HG03135 (cell line): ENCODE results near the gene ZGPAT.

Source experiments
- ATAC-seq: cut with Tn5 transposase; IDR thresholded peaks from one replicate; pipeline ENCODE4 v1.9.1; 2021; ENCODE audit warnings: mild to moderate bottlenecking, moderate library complexity; ENCODE audit not compliant: unreplicated experiment

Gene ZGPAT

DNA sequence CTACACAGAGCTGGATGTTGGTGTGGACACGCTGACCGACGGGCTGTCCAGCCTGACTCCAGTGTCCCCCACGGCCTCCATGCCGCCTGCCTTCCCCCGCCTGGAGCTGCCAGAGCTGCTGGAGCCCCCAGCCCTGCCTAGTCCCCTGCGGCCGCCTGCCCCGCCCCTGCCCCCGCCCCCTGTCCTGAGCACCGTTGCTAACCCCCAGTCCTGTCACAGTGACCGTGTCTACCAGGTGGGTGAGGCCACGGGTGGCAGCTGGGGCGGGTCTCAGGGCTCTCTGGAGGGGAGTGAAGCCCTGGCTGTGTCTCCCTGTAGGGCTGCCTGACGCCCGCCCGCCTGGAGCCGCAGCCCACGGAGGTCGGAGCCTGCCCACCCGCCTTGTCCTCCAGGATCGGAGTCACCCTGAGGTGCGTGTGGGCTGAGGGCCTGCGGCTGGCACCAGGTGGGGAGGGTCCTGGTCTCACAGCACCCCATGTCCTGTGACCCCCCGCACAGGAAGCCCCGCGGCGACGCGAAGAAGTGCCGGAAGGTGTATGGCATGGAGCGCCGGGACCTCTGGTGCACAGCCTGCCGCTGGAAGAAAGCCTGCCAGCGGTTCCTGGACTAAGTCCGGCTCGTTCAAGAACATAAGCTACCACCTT is 34.7 kb downstream of the ZGPAT start:
- ATAC-seq, result no peak

DNA sequence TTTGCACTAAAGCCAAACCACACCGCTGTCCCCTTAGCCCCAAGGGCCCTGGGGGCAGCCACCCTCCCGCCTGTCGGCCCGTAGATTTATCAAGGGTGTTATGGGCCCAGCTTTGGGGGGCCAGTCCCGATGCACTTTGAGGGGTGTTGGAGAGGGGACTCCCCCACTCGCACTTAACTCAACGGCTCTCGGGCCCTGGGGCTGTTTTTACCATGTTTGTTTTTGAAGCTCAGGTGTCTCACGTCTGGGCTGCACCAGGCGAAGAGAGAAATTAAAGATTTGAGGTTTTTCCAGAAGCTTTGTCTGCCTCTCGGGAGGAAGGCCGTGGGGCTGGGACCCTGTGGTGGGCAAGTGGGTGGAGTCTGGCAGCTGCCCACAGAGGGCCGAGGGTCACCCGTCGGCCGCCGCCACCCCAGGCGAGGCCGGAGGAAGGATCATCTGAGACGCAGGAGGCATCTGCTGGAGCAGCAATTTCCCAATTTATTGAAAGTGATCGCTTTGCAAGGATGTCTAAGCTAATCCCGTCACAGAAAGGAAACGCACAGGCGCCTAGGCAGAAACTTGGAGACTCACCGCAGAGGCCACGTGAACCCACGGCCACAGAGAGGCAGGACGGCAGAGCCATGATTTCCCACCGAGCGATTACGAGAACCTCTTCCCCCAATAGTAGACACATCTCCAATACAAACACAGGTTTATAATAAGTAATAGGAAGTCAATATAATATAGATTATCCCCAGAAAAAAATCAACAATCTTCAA is 35.6 kb downstream of the ZGPAT start:
- ATAC-seq, result no peak

DNA sequence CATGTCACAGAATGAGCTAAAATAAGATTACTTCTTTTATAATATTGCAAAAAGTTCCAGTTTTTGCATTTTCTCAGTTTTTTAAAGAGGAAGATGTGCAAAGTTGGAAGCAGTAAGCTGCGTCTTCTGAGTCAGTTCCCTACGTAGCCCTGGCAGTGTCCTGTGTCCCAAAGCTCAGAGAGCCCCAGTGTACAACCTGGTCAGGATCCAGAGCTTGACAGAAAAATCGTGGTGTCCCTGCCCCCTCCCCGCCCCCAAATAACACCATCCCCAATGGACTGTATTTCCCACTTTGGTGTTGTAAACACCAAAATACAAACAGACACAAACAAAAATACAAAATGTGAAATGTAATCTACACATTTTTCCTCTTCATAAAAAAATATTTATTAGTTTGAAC is 36.3 kb downstream of the ZGPAT start:
- ATAC-seq, result no peak

DNA sequence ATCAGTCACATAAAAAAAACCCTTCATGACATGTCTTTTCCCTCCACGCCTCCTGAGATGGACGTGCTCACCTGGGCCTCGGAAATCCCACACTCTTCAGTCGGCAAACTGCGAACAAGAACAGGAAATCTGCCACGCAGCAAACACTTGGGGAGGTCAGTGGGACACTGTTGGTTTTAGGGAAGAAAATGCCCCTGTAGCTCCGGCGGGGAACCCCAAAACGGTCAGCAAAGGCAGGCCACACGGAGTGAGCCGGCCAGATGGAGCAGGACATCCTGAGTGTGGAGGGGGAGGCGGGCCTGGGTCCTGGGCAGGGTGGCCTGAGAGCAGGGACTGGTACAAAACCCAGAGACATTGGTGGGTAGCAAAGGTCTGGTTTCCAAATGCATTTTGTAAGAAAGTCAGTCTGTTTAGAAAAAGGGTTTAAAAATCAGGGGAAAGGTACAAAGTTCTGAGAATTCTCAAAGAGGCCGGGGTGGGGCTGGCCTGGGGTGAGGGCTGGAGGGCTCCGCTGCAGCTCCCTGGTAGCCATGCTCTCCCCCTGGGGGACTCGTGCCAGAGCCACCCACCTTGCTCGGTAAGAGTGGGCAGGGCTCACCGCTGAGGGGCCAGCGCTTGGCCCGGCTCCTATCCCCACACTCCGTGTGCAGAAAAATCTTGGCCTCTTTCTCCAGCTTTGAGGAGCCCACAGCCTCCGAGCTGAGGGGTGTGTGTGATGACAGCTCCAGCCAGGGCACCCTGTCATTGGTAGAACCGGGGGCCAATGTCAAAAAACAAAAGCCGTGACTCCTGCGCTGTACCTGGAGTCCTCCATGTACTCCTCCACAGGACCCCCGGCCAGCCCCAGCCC is 37.0 kb downstream of the ZGPAT start:
- ATAC-seq, result no peak

DNA sequence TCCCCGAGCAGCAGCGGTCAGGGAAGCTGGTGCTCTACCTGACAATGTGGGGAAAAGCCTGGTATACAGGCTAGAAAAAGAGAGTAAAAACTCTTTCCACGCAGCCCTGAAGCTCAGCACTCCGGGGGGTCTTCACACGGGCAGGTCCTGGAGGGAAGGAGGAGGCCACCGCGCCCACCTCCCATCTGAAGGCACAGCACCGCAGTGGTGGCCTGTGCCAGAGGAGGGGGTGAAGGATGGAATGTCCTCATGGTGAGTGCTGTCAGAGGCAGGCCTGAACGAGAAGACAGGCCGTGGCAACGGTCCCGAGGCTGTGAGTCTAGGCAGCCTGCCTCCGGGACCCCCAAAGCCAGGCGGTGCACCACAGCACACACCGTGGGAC is 37.6 kb downstream of the ZGPAT start:
- no peak for ATAC-seq

DNA sequence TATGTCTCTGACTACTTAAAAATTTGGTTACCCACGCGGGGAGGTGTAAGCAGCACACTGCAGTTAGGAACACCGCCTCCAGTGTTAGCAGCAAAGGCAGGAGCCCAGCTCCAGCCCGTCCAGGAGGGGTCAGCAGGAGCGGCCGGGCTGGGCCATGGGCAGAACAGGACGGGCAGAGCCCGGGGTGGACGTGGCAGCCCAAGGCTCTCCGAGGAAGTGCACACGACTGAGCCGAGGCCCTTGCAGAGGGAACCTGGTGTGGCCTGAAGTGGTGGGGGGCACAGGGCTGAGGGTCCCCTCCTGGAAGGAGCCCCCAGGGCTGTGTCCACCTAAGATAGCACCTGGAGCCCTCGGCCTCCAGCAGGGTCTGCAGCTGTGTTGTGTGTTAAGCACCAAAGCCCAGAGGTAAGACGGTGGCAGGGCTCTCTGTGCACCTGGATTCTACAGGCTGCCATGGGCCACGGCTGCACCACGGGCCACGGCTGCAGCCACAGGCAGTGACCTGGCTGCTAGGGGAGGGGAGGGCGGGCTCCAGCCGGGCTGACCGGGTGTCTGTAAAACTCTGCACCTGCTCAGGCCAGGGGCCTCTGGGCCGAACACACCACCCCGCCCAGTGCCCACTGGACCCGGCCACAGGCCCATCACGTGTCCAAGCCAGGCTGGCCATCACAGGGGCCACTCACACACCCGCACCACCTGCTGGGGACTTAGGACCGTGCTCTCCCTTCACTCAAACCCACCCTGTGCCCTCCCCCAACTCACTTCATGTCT is 38.3 kb downstream of the ZGPAT start:
- no peak for ATAC-seq

DNA sequence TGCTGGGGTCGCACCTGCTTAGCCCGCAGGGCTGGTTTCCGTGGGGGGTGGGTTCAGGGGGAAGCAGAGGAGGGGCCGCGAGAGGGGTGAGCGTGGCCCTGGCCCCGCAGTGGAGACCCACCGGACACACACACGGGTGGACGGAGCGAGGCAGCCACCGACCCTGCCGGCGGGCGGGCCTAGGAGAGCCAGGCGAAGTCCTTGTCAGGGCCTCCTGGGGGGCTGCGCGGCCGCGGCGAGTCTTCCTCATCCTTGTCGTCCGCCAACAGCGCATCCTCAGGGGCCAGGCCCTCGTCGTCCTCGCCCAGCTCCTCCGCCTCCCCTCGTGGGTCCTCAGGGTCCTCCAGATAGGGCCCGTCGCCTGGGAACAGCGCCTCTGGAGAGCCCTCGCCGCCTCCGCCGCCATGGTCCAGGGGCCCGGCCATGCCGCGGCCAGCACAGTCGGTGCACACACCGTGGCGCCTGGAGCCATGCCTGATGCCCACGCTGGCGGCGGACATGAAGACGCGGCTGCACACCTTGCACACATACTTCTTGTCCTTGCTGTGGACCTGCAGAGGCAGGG is 39.0 kb downstream of the ZGPAT start:
- no peak for ATAC-seq

DNA sequence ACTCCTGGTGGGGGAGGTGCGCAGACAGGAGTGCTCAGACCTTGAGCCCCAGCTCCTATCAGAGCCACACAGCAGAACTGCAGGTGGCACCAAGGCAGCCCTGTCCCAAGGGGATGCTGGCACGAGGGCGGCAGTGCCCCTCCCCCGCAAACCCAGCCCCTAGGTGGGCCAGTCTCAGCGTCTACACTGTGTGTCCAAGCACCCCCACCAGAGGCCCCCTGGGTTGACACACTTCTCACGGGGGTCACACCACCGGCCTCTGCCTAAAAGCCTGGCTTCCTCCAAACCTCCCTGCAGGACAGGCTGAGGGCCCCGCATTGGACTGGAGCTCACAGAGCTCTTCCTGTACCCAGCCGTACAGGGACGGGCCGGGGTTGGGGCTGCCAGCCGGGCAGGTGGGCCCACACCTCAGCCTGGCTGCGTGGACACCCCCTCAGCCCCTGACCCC is 39.8 kb downstream of the ZGPAT start:
- no peak for ATAC-seq

DNA sequence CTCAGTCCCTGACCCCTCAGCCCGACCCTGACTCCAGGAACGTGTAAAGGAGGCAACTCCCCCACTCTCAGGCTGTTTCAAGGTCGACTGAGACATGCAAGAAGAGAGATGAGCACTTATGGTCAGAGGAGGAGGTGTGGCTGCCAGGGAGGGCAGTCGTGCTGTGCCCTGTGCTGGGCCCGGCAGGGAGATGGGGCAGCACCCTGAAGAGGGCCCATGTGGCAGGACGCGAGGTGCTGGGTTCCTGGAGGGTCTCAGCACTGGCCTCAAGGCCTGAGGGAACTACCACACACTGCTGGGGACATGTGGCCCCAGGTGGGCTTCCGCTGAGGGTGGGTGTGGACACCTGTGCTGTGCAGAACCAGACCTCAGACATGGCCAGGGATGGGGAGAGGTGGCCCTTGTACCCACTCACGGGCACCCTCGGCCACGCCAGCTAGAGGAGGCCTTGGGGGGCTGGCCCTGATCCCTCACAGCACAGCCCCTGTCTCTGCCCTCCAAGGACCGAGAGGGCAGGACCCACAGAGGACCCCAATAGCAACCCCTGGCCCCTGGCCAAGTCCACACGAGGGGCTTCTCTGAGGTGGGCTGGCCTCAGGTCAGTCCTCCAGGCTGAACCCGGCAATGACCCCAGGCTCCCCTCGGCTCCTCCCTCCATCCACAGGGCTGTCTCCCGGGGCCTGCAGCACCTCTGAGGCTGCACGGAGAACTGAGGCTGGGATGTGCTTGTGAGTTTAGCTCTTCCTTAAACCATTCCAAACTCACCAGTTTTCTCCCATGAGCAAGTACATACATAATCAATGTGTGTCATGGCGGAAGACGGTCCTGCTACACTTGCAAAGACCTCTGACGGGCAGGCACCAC is 40.5 kb downstream of the ZGPAT start:
- ATAC-seq, result no peak

DNA sequence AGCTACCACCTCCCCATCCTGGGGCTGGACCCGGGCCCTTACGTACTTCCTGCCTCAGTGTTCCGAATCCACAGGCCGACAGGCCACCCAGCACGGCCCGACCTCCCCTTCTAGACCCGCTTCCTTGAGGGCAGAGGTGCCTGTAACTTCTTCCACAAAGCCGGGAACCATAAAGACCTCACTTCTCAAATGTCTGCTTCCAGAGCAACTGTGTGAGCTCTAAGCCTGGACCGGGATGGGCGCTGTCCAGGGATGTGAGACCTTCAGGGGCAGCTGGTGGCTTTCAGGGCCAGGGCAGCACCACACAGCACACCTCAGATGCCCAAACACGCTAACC is 41.1 kb downstream of the ZGPAT start:
- no peak for ATAC-seq

DNA sequence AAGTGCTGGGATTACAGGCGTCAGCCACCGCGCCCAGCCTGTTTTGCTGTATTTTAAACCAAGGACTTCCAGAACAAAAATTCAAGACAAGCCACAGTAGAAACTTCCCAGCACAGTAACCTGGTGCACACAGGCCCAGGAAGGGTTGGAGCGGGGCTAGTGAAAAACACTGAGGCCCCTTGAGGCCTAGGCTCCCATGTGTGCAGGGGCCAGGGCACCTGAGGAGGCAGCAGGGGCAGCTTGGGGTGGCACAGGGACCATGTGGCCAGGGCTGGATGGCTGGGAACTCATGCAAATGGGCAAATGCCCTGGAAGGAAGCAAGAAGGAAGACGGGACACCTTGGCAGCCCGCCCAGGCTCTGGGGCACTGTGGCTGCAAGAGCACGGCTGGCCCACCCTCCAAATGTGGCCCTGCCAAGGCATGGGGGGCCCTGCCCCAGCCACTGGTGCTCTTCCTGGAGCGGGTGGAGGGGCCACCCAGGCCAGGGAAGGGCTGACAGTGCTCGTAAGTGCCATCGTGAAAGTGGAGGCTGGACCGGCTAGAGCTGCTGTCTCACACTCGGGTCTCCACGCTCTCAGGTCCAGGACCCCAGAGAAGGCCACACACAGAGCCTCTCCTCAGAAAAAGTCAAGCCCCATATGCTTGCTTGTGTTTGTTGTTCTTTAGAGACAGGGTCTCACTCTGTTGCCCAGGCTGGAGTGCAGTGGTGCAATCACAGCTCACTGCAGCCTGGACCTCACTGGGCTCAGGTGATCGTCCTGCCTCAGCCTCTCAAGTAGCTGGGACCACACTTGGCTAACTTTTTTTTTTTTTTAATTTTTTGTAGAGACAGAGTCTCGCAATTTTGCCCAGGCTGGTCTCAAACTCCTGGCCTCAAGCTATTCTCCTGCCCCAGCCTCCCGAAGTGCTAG is 42.0 kb downstream of the ZGPAT start:
- no peak for ATAC-seq

DNA sequence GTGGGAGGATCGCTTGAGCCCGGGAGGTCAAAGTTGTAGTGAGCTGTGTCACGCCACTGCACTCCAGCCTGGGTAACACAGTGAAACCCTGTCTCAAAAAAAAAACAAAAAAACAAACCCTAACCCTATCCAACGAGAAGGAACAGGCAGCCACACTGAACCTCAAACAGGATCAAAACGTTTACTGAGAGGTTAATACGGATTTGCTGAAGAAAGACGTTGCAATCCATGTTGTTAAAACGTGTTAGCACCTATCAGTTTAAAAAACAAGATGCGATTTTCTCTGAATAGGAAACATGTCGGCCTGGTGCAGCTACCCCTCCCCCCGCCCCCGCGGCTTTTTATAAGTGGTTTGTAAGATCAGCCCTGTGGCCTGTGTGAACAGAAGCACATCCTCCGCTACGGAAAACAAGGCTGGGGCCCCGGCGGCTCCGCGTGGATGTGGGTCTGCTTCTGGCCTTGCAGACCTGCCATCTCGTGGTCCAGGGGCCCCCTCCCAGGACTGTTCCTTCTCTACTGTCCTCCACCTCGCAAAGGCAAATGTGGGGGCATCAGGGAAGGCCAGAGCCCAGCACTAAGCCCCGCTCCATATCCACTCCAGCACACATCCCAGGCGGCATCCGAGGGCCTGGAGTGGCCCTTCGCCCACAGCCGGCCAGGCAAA is 43.1 kb downstream of the ZGPAT start:
- ATAC-seq, result no peak

DNA sequence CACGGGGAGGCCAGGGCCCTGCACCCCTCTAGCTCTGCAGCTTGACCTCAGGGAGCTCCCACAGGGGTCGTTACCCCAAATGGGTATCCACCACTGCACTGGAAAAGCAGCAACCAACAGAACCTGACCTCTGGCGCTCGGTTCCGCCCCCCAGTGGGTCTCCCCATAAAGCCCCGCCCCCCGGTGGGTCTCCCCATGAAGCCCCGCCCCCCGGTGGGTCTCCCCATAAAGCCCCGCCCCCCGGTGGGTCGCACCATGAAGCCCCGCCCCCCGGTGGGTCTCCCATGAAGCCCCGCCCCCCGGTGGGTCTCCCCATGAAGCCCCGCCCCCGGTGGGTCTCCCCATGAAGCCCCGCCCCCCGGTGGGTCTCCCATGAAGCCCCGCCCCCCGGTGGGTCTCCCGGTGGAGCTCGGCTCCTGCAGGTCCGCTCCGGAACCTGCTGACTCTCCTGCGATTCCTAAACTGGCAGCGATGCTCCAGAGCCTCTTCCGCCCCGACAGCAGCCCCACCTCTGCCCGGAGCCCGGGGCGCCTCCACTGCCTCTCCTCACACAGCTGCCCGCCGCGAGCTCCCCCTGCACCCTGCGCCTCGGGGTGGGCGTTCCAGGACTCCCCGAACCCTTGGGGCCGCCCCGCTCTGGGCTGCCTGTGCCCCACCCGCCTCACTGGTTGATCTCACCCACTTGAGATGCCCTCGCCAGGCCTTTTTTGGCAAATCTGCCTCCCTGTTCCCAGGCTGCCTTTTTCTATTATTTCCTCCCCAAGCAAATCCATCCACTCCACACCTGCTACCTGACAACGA is 43.8 kb downstream of the ZGPAT start:
- no peak for ATAC-seq

DNA sequence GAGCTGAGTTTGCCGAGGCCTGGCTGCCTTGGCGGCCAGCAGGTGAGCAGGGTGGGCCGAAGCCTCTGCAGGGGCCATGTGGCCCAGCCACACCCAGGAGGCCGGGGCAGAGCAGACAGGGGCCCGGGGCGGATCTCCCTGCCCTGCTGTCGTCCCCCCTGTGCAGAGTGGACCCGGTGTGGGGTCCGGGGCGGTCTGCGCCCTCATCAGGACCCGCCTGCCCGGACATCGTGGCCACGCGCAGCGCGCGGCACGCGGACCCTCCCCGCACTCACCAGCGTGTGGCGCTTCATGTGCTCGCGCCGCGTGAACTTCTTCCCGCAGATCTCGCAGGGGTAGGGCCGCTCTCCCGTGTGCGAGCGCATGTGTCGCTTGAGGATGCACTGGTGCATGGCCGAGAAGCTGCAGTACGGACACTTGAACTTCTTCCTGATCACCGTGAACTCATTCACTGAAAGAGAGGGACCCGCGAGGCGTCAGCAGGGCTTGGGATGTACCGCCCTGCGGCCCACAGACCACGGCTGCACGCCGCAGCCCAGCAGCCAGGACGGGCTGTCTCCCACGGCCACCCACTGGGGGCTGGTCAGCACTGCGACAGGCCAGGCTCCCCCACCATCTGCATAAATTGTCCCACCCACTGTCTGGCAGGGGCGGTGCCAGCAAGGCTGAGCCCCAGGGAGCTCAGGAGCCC is 44.7 kb downstream of the ZGPAT start:
- no peak for ATAC-seq

DNA sequence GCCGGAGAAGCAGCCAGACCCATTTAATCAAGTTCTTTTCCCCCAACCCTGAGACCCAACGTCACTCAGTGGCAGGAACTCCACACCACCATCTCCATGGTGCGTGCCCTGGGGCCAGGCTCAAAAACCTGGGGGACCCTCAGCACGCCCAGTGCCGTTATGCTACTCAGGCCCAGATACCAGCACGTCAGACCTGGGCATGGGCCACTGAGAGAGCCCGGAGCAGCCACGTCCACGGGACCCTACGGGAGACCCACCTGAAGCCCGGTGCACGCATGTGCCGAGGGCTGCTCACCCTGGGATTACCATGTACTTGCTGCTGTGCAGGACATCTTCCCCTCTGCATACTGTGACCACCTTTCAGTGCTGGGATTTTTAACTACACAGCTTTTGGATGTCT is 45.5 kb downstream of the ZGPAT start:
- ATAC-seq, result no peak

DNA sequence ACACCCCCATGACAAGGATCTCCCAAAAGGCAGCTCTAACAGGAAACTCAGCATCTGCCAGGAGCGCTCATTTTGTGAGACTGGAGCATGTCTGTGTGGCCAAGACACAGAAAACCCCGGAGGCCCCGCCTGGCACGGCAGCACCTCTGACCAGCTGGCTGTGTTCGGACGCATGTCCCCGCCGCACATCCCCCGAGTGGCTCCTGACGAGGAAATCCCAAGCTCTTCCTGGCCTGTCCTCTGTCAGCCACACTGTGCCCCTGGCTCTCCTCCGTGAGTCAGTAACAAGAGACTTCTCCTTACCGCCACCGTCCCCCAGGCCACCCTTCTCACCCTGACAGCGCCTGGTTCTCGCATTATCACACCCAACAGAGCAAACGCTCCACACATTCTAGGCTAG is 46.2 kb downstream of the ZGPAT start:
- ATAC-seq, result no peak
